Immature natural killer cell (primary cell): ENCODE results near the gene LUZP1. TPM values are rescaled to one million over a fixed set of nuclear protein-coding genes. Genes with fewer than 3 reads are reported as not detected.
"Not testable (repeated sequence)": the region's sequence is repeated elsewhere in the genome, so short reads cannot be mapped to it uniquely, and the experiment has no call there.

ENCODE experiments used
- DNase-seq, 3 donors: peaks; one replicate each; pipeline ENCODE4 v3.0.0; 2022; ENCODE audit warnings: mixed read lengths in 1 of 3
- H3K27ac Mint-ChIP-seq, 6 donors: one replicate each; pipeline ENCODE4 v1.8.0; 2020; ENCODE audit warnings: mixed read lengths in 6 of 6, mild to moderate bottlenecking in 5 of 6, inconsistent platforms in 4 of 6, moderate library complexity in 3 of 6
- H3K27me3 Mint-ChIP-seq, 3 donors: one replicate each; pipeline ENCODE4 v1.8.0; 2020 to 2021; ENCODE audit warnings: low read depth in 3 of 3, mild to moderate bottlenecking in 3 of 3, mixed read lengths in 3 of 3, moderate library complexity in 3 of 3, inconsistent platforms in 1 of 3
- H3K36me3 Mint-ChIP-seq, 3 donors: one replicate each; pipeline ENCODE4 v1.8.0; 2020; ENCODE audit warnings: mixed read lengths in 3 of 3, inconsistent platforms in 2 of 3, mild to moderate bottlenecking in 2 of 3
- H3K4me1 Mint-ChIP-seq, 2 donors: one replicate each; pipeline ENCODE4 v1.8.0; 2020; ENCODE audit warnings: inconsistent platforms in 2 of 2, mild to moderate bottlenecking in 2 of 2, mixed read lengths in 2 of 2, moderate library complexity in 1 of 2
- H3K4me3 Mint-ChIP-seq, 5 donors: one replicate each; pipeline ENCODE4 v1.8.0; 2020; ENCODE audit warnings: mild to moderate bottlenecking in 5 of 5, mixed read lengths in 5 of 5, inconsistent platforms in 3 of 5, moderate library complexity in 3 of 5
- H3K9me3 Mint-ChIP-seq, 6 donors: one replicate each; pipeline ENCODE4 v1.8.0; 2020; ENCODE audit warnings: mild to moderate bottlenecking in 6 of 6, mixed read lengths in 6 of 6, inconsistent platforms in 4 of 6, moderate library complexity in 3 of 6
- polyA plus RNA-seq, 3 donors: library from polyadenylated mRNA; unstranded; fragments of 300-500 nt; fragmentation: Illumina TruSeq; gene quantifications; one replicate each; pipeline ENCODE4 v1.2.3, GENCODE V29; 2021

LUZP1 gene
- polyA plus RNA-seq: 10 to 100 TPM in 2 of 3 donors, 1 to 10 TPM in 1; 9.8 to 35.5 (median 13.8) TPM

- no peaks in the 10 kb centered on the region for H3K9me3 Mint-ChIP-seq
- peaks cover 2 to 9% (median 8%) of the 10 kb centered on the region in 3 donors for H3K27me3 Mint-ChIP-seq
- peaks cover 0 to 6% (median 0%) of the 10 kb centered on the region in 3 donors for H3K36me3 Mint-ChIP-seq
- H3K4me1 Mint-ChIP-seq: peaks cover 25 to 48% of the 10 kb centered on the region in 2 donors
- H3K27ac Mint-ChIP-seq: peak within 1 kb of the TSS; percentile 84 to 97 (median 92)
- H3K4me3 Mint-ChIP-seq: peak within 1 kb of the TSS; percentile 91 to 98 (median 97)
- DNase-seq: peak; percentile 80 to 82 (median 82)
Observed at GRCh38 chr1:23168445-23169194, at the start of gene LUZP1. LUZP1 (minus strand) TSS chr1:23168856.

GRCh38 chr1:23217421-23218115 is 48.9 kb upstream of the LUZP1 start, which contains the start of gene HTR1D:
HTR1D (minus strand) TSS chr1:23217502; CDS start chr1:23194219, 23,283 bp downstream.
- peak within 1 kb of the TSS in 3 of 5 donors; percentile 13 to 28 (median 27) for H3K4me3 Mint-ChIP-seq

GRCh38 chr1:23216771-23217420 is 48.2 kb upstream of the LUZP1 start:
- H3K27me3 Mint-ChIP-seq: peaks cover 6 to 22% (median 13%) of the 10 kb centered on the region in 3 donors
- no peaks in the 10 kb centered on the region for H3K9me3 Mint-ChIP-seq
- peak overlapping the region in 1 of 5 donors; percentile 4 for H3K4me3 Mint-ChIP-seq
- no peak overlapping the region for H3K27ac Mint-ChIP-seq
- H3K36me3 Mint-ChIP-seq: peaks cover 0 to 4% (median 0%) of the 10 kb centered on the region in 3 donors
- H3K4me1 Mint-ChIP-seq: peaks cover 9 to 11% of the 10 kb centered on the region in 2 donors
- peak in 1 of 3 donors; percentile 7 for DNase-seq

More at GRCh38 chr1:23217421-23218115, 48.9 kb upstream of the LUZP1 start, which contains the start of gene HTR1D:
- Mint-ChIP-seq H3K27me3 (peaks cover 6 to 22% (median 12%) of the 10 kb centered on the region in 3 donors), H3K27ac (no peak within 1 kb of the TSS), H3K4me1 (peaks cover 9 to 11% of the 10 kb centered on the region in 2 donors), H3K36me3 (peaks cover 0 to 4% (median 0%) of the 10 kb centered on the region in 3 donors), H3K9me3 (no peaks in the 10 kb centered on the region)
- no peak for DNase-seq

- Mint-ChIP-seq H3K27me3 (peaks cover 6 to 20% (median 15%) of the 10 kb centered on the region in 3 donors), H3K36me3 (peaks cover 0 to 4% (median 0%) of the 10 kb centered on the region in 3 donors), H3K9me3 (no peaks in the 10 kb centered on the region), H3K27ac (no peak overlapping the region), H3K4me3 (peak overlapping the region in 2 of 5 donors; percentile 11 to 13), H3K4me1 (peaks cover 9 to 11% of the 10 kb centered on the region in 2 donors)
- no peak for DNase-seq
Observed at GRCh38 chr1:23215751-23216449, 47.2 kb upstream of the LUZP1 start.

- H3K27me3 Mint-ChIP-seq: peaks cover 6 to 17% (median 15%) of the 10 kb centered on the region in 3 donors
- peaks cover 11% of the 10 kb centered on the region in 2 donors for H3K4me1 Mint-ChIP-seq
- H3K27ac Mint-ChIP-seq: no peak overlapping the region
Observed at GRCh38 chr1:23215291-23215690, 46.6 kb upstream of the LUZP1 start.

GRCh38 chr1:23214640-23215039 is 46.0 kb upstream of the LUZP1 start:
- peaks cover 0 to 4% (median 0%) of the 10 kb centered on the region in 3 donors for H3K36me3 Mint-ChIP-seq
- H3K4me1 Mint-ChIP-seq: peaks cover 17% of the 10 kb centered on the region in 2 donors
- peaks cover 8 to 17% (median 15%) of the 10 kb centered on the region in 3 donors for H3K27me3 Mint-ChIP-seq
- DNase-seq: no peak
- peak overlapping the region in 1 of 5 donors; percentile 57 for H3K4me3 Mint-ChIP-seq
- H3K27ac Mint-ChIP-seq: no peak overlapping the region
- H3K9me3 Mint-ChIP-seq: no peaks in the 10 kb centered on the region

More at GRCh38 chr1:23215291-23215690, 46.6 kb upstream of the LUZP1 start:
- Mint-ChIP-seq H3K4me3 (peak overlapping the region in 2 of 5 donors; percentile 10 to 28), H3K9me3 (no peaks in the 10 kb centered on the region), H3K36me3 (peaks cover 0 to 4% (median 0%) of the 10 kb centered on the region in 3 donors)
- DNase-seq: no peak

- DNase-seq: no peak
- no peaks in the 10 kb centered on the region for H3K36me3 Mint-ChIP-seq
- H3K27me3 Mint-ChIP-seq: peaks cover 2 to 11% (median 7%) of the 10 kb centered on the region in 3 donors
- H3K27ac Mint-ChIP-seq: no peak overlapping the region
- H3K4me3 Mint-ChIP-seq: no peak overlapping the region
- no peaks in the 10 kb centered on the region for H3K9me3 Mint-ChIP-seq
- H3K4me1 Mint-ChIP-seq: peaks cover 10 to 14% of the 10 kb centered on the region in 2 donors
Observed at GRCh38 chr1:23211955-23212354, 43.3 kb upstream of the LUZP1 start.

GRCh38 chr1:23210963-23211362 is 42.3 kb upstream of the LUZP1 start:
- Mint-ChIP-seq H3K9me3 (no peaks in the 10 kb centered on the region), H3K4me1 (peaks cover 6 to 11% of the 10 kb centered on the region in 2 donors), H3K4me3 (no peak overlapping the region), H3K27ac (no peak overlapping the region), H3K36me3 (no peaks in the 10 kb centered on the region), H3K27me3 (peaks cover 2 to 8% (median 7%) of the 10 kb centered on the region in 3 donors)
- DNase-seq: no peak

- H3K27ac Mint-ChIP-seq: no peak overlapping the region
- H3K9me3 Mint-ChIP-seq: no peaks in the 10 kb centered on the region
- H3K36me3 Mint-ChIP-seq: no peaks in the 10 kb centered on the region
- H3K4me3 Mint-ChIP-seq: no peak overlapping the region
- H3K4me1 Mint-ChIP-seq: peaks cover 6 to 11% of the 10 kb centered on the region in 2 donors
- peaks cover 2 to 8% (median 7%) of the 10 kb centered on the region in 3 donors for H3K27me3 Mint-ChIP-seq
- DNase-seq: no peak
Observed at GRCh38 chr1:23210351-23210785, 41.7 kb upstream of the LUZP1 start.

GRCh38 chr1:23209770-23210169 is 41.1 kb upstream of the LUZP1 start:
- Mint-ChIP-seq H3K27me3 (peaks cover 2 to 8% (median 4%) of the 10 kb centered on the region in 3 donors), H3K27ac (no peak overlapping the region), H3K9me3 (no peaks in the 10 kb centered on the region), H3K4me3 (peak overlapping the region in 1 of 5 donors; percentile 31), H3K36me3 (no peaks in the 10 kb centered on the region), H3K4me1 (peaks cover 6 to 10% of the 10 kb centered on the region in 2 donors)
- no peak for DNase-seq

- Mint-ChIP-seq H3K4me3 (no peak overlapping the region), H3K36me3 (no peaks in the 10 kb centered on the region)
- no peak for DNase-seq
Observed at GRCh38 chr1:23208527-23208926, 39.9 kb upstream of the LUZP1 start.

GRCh38 chr1:23207733-23208132 is 39.1 kb upstream of the LUZP1 start:
- H3K27me3 Mint-ChIP-seq, H3K27ac Mint-ChIP-seq, H3K9me3 Mint-ChIP-seq, H3K36me3 Mint-ChIP-seq, H3K4me1 Mint-ChIP-seq, H3K4me3 Mint-ChIP-seq, DNase-seq: not testable (repeated sequence)

More at GRCh38 chr1:23208527-23208926, 39.9 kb upstream of the LUZP1 start:
- Mint-ChIP-seq H3K27ac (no peak overlapping the region), H3K4me1 (peaks cover 6 to 8% of the 10 kb centered on the region in 2 donors), H3K27me3 (peaks cover 2 to 7% (median 4%) of the 10 kb centered on the region in 3 donors), H3K9me3 (no peaks in the 10 kb centered on the region)
